Activated naive CD4-positive, alpha-beta T cell treated with anti-CD3 and anti-CD28 coated beads for 36 hours (primary cell): ENCODE measurements around the gene DDX42. TPM values are rescaled to one million over a fixed set of nuclear protein-coding genes. Genes with fewer than 3 reads are reported as not detected.

Source experiments
- CTCF ChIA-PET: fragments of 350-600 bp; sonication (Branson Sonifier 250); formaldehyde crosslinking; loops from one replicate; lab custom pipeline; 2021; ENCODE audit warnings: antibody characterized with exemption; lab: Charles Lee
- DNase-seq: peaks from one replicate; pipeline ENCODE4 v3.0.0-alpha.2; 2020
- H3K27ac Mint-ChIP-seq: one replicate; pipeline ENCODE4 v1.8.0; 2021; ENCODE audit warnings: mild to moderate bottlenecking, mixed read lengths
- H3K27me3 Mint-ChIP-seq: one replicate; pipeline ENCODE4 v1.8.0; 2021; ENCODE audit warnings: low read depth, mixed read lengths
- H3K36me3 Mint-ChIP-seq: one replicate; pipeline ENCODE4 v1.8.0; 2021; ENCODE audit warnings: low read depth, mixed read lengths
- H3K4me1 Mint-ChIP-seq: one replicate; pipeline ENCODE4 v1.8.0; 2021; ENCODE audit warnings: low read depth, mixed read lengths
- H3K4me3 Mint-ChIP-seq: one replicate; pipeline ENCODE4 v1.8.0; 2021; ENCODE audit warnings: mild to moderate bottlenecking, moderate library complexity, mixed read lengths
- H3K9me3 Mint-ChIP-seq: one replicate; pipeline ENCODE4 v1.8.0; 2021; ENCODE audit warnings: mixed read lengths
- intact Hi-C: fragments of 100-400 bp; cut with micrococcal nuclease; formaldehyde crosslinking; loops from one replicate; pipeline ENCODE4 v1.15.1; 2023
- total RNA-seq, 2 experiments: library from RNA; stranded (reverse); gene quantifications; one replicate each; pipeline ENCODE4 v1.2.3, GENCODE V29; 2021

Gene DDX42
- total RNA-seq, 2 experiments from 2014 or later, result 91.7 to 92.9 TPM

DNA sequence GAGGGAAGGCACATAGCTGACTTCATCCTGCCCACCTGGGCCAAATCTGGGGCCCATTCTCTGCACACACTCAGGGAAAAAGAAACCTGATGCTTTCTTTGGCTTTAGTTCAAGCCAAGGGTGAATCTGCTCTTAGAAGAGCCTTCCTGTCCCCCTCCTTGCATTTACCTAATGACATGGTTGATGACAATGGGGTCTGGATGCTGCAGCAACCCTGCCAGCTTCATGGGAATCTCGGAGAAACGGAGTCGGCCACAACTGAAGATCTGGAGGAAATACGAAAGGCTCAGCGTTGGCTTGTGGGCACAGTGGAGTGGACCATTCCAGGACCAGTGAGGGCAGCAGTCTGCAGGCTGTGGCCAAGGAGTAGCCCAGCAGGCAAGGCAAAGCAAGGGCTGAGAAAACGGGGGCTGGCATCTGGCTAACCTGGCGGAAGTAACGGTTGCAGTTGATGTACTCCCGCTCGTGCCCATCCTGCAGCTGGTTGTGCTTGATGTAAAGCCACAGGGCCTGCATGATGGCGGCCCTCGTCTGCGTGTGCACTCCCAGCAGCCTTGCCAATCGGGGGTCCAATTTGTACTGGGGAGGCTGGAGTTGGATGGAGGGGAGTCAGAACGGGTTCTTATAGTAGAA lies 59.9 kb downstream of the DDX42 start:
- Mint-ChIP-seq H3K4me1 (peaks cover 55% of the 10 kb centered on the region), H3K36me3 (peaks cover 46% of the 10 kb centered on the region), H3K27me3 (no peaks in the 10 kb centered on the region), H3K27ac (peak overlapping the region; percentile 70), H3K9me3 (no peaks in the 10 kb centered on the region), H3K4me3 (no peak overlapping the region)
- CTCF ChIA-PET, result interaction anchor here (0.5 to 1.9 kb wide), 10 partner anchors 8 to 655 kb away, joined by 3 to 14 read pairs (median 4); partner anchors contain the start of gene DDX42
- DNase-seq, result no peak
- intact Hi-C loops, result no loop called here

DNA sequence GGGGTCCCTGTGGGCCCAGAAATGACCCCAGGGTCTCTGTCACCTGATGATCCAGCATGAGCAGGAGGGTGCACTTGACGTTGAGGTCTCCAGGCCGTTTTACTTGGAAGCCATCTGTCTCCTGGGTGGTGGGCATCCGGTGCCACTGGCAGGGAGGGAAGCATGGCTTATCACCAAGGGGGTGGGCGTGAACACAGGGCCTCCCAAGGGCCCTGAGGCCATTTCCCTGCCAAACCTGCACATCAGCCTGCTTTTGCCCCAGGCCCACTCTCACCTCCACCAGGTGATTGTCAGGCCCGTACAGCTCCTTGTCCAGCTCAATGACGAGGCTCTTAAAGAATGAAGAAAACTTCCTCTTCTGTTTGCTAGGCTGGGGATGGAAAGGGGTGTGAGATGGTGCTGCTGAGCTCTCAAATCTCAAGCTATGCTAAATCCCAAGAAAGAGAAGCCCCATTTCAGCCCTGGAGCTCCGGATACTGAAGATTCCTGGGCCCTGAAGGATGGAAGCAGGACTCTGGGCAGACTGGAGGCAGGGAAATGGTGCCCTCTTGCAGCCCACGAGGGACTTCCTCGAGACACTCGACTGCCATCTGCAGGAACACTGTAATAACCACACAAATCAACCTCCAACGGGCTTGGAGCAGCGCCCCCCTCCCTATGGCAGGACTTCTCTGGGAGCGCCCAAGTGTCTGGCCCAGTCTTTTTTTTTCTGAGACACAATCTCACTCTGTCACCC lies 60.6 kb downstream of the DDX42 start:
- intact Hi-C loops, result loop anchor here (1.0 kb wide), 3 partner anchors 7 to 409 kb away; partner anchors contain the start of genes FTSJ3 and PSMC5
- H3K4me1 Mint-ChIP-seq, result peaks cover 55% of the 10 kb centered on the region
- H3K9me3 Mint-ChIP-seq, result no peaks in the 10 kb centered on the region
- peaks cover 39% of the 10 kb centered on the region for H3K36me3 Mint-ChIP-seq
- H3K27me3 Mint-ChIP-seq, result no peaks in the 10 kb centered on the region
- CTCF ChIA-PET, result interaction anchor here (0.6 to 1.7 kb wide), 13 partner anchors 9 to 654 kb away, joined by 3 to 14 read pairs (median 3); partner anchors contain the start of gene DDX42
- peak; percentile 82 for DNase-seq
- H3K4me3 Mint-ChIP-seq, result no peak overlapping the region
- peak overlapping the region; percentile 77 for H3K27ac Mint-ChIP-seq

DNA sequence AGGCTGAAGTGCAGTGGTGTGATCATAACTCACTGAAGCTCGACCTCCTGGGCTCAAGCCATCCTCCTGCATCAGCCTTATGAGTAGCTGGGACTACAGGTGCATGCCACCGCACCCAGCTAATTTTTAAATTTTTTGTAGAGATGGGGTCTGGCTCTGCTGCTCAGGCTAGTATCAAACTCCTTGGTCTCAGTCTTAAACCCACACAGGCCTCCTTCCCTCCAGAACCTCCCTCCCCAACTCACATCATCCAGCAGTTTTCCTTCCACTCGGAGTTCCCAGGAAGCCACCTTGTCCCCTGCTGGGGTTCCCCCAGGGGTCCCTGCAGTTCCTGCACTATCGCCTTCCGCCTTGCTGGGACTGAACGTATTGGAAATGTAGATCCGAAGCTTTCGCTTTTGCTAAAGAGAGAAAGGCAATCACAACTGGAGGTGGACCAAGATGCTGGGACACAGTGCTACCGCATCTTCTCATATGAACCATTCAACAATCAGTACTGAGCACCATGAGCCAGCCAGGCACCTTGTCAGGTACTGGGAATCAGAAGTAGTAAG lies 61.3 kb downstream of the DDX42 start:
- no peak for DNase-seq
- Mint-ChIP-seq H3K4me3 (no peak overlapping the region), H3K9me3 (no peaks in the 10 kb centered on the region), H3K4me1 (peaks cover 49% of the 10 kb centered on the region), H3K27me3 (no peaks in the 10 kb centered on the region), H3K27ac (peak overlapping the region; percentile 77), H3K36me3 (peaks cover 33% of the 10 kb centered on the region)
- intact Hi-C loops, result loop anchor here (1.0 kb wide), 3 partner anchors 8 to 410 kb away; partner anchors contain the start of genes FTSJ3 and PSMC5
- CTCF ChIA-PET, result interaction anchor here (0.5 to 1.7 kb wide), 11 partner anchors 9 to 410 kb away, joined by 3 to 14 read pairs (median 3); partner anchors contain the start of gene DDX42

DNA sequence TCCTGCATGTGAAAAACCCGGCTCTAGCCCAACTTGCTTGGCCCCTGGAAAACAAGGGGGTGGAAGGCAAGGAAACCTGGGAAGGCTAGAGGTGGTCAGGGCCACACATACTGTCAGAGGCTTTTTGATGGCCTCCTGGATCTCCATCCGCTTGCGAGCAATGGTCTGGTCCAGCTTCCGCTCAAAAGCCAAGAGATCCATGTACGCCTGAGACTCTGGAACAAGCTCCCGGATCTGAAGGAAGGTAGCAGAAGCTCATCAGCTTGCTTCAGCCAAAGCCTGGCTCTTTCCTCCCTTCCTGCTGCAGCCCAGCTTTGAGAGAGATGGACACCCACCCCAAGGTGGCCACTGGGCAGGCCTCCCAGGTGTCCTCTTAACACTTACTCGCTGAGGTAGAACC lies 62.8 kb downstream of the DDX42 start:
- no peak overlapping the region for H3K27ac Mint-ChIP-seq
- CTCF ChIA-PET, result interaction anchor here (3.2 to 4.5 kb wide), 2 partner anchors 8 to 11 kb away, joined by 13 to 29 read pairs; no protein-coding TSS in a partner anchor
- H3K4me3 Mint-ChIP-seq, result no peak overlapping the region
- no peak for DNase-seq
- intact Hi-C loops, result no loop called here
- H3K36me3 Mint-ChIP-seq, result peaks cover 22% of the 10 kb centered on the region
- no peaks in the 10 kb centered on the region for H3K9me3 Mint-ChIP-seq
- H3K27me3 Mint-ChIP-seq, result no peaks in the 10 kb centered on the region
- peaks cover 46% of the 10 kb centered on the region for H3K4me1 Mint-ChIP-seq

DNA sequence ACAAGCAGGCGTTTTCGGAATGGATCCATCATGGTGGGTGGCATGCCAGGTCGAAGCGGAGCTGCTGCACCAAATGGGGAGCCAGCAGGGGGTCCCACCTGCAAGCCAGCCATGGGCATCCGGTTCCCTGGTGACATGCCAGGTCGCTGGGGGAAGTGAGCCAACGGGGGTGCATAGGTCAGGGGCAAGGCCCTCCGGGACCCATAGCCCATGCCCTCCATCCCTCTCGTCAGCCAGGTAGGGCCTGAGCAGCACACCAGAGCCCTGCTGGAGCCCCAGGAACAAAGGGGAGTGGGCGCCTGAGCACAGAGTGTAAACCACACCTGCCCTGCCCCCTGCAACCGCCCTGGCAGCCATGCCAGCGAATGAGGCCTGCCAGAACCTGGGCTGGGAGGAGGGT lies 63.5 kb downstream of the DDX42 start:
- H3K27me3 Mint-ChIP-seq, result no peaks in the 10 kb centered on the region
- peaks cover 16% of the 10 kb centered on the region for H3K36me3 Mint-ChIP-seq
- H3K4me1 Mint-ChIP-seq, result peaks cover 39% of the 10 kb centered on the region
- CTCF ChIA-PET, result interaction anchor here (3.2 to 4.5 kb wide), 2 partner anchors 8 to 11 kb away, joined by 13 to 29 read pairs; no protein-coding TSS in a partner anchor
- H3K27ac Mint-ChIP-seq, result no peak overlapping the region
- H3K4me3 Mint-ChIP-seq, result no peak overlapping the region
- intact Hi-C loops, result no loop called here
- H3K9me3 Mint-ChIP-seq, result no peaks in the 10 kb centered on the region
- DNase-seq, result no peak

DNA sequence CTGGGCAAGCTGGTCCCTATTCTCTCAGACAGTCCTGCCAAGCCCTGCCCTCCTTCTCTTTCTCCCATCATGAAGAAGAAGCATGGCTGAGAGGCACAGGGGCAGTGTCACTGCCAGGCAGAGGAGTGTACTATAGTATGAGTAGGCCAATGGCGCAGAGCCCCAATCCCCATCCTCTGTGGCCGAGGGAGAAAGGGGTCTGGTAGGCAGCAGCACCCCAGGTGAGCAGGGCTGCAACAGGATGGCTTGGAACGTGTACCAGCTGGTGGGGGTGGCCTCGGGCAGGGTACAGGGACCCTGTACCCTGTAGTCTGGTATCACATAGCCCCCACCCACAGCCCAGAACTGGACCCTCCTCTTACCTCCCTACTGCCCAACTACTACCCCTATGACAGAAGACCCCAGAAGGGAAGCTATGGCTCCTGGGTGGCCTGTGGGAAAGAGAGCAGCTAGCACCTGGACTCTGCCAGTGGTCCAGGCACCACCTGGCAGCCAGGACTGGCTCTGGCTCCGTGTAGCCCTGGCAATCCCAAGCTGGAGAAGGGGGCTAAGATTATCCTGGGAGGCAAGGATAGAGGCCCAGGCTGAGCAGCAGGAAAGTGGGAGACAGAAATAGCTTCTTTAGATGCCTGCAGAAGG lies 64.1 kb downstream of the DDX42 start:
- Mint-ChIP-seq H3K27me3 (no peaks in the 10 kb centered on the region), H3K36me3 (peaks cover 16% of the 10 kb centered on the region), H3K4me1 (peaks cover 39% of the 10 kb centered on the region), H3K4me3 (no peak overlapping the region), H3K9me3 (no peaks in the 10 kb centered on the region), H3K27ac (peak overlapping the region; percentile 30)
- intact Hi-C loops, result no loop called here
- CTCF ChIA-PET, result interaction anchor here (0.7 to 4.5 kb wide), 3 partner anchors 9 to 12 kb away, joined by 3 to 29 read pairs (median 13); no protein-coding TSS in a partner anchor
- no peak for DNase-seq

DNA sequence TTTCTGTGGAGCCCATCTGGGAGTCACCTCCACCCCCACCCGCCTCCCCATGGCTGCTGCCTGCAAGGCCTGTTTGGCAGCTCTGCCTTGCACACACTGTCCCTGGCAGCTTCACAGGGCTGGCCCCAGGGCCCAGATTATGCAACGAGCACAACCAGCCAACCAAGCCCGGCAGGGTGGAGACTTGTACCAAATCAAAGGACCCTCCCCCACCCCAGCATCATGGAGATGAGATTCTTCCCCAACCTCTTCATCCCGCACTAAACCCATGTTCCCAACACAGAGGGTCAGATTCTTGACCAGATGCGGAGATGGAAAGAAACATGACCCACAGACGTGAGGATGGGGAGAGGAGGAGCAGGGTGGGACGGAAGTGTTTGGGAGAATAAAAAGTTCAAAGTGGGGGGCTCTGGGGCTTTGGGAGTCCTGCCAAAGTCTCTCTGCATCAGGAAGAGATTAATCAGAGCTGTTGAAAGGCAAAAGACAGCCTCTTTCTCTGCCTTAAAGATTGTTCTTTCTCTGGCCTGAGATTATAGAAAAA lies 64.7 kb downstream of the DDX42 start:
- Mint-ChIP-seq H3K27me3 (no peaks in the 10 kb centered on the region), H3K27ac (peak overlapping the region; percentile 46), H3K4me3 (no peak overlapping the region), H3K9me3 (no peaks in the 10 kb centered on the region), H3K4me1 (peaks cover 40% of the 10 kb centered on the region), H3K36me3 (peaks cover 12% of the 10 kb centered on the region)
- DNase-seq, result no peak
- CTCF ChIA-PET, result interaction anchor here (0.7 to 4.5 kb wide), 3 partner anchors 10 to 12 kb away, joined by 3 to 29 read pairs (median 13); no protein-coding TSS in a partner anchor
- intact Hi-C loops, result no loop called here

DNA sequence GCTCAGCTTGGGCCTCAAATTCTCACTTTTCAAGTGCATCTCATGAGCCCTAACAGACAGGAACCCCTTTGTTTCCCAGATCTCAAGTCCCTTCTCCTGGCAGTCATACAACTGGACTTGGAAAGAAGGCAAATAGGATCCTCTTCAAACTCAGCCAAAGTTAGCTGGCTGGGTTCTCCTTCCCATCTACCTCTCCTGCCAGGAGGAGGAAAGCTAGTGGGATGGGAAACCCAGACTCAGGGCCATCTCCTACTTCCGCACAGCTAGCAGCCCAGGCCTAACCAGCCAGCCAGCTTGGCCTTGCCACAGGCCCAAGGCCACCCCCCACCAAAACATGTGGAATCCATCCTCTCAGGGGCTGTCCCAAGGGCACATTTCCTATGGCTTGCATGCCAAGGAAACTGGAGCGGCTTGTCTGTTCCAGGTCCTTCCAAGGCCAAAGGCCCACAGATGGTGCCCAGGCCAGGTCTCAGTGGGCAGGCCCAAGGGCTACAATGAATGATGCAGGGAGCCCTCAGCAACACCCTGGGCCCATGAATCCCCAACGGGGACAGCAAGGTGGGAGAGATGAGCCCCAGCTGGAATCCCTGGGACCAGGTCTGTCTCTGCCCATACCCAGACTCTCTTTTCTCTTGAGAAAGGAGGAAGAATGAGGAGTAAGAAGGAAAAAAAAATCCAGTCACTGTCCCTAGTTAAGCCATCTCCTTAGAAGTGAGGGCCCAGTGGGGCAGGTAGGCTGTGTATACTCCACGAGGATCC lies 66.8 kb downstream of the DDX42 start:
- peak overlapping the region; percentile 90 for H3K27ac Mint-ChIP-seq
- no peaks in the 10 kb centered on the region for H3K27me3 Mint-ChIP-seq
- peaks cover 32% of the 10 kb centered on the region for H3K4me1 Mint-ChIP-seq
- no peak for DNase-seq
- peak overlapping the region; percentile 94 for H3K4me3 Mint-ChIP-seq
- peaks cover 3% of the 10 kb centered on the region for H3K36me3 Mint-ChIP-seq
- CTCF ChIA-PET, result interaction anchor here (0.9 to 4.5 kb wide), 4 partner anchors 8 to 229 kb away, joined by 3 to 29 read pairs (median 4); no protein-coding TSS in a partner anchor
- H3K9me3 Mint-ChIP-seq, result no peaks in the 10 kb centered on the region
- intact Hi-C loops, result no loop called here

DNA sequence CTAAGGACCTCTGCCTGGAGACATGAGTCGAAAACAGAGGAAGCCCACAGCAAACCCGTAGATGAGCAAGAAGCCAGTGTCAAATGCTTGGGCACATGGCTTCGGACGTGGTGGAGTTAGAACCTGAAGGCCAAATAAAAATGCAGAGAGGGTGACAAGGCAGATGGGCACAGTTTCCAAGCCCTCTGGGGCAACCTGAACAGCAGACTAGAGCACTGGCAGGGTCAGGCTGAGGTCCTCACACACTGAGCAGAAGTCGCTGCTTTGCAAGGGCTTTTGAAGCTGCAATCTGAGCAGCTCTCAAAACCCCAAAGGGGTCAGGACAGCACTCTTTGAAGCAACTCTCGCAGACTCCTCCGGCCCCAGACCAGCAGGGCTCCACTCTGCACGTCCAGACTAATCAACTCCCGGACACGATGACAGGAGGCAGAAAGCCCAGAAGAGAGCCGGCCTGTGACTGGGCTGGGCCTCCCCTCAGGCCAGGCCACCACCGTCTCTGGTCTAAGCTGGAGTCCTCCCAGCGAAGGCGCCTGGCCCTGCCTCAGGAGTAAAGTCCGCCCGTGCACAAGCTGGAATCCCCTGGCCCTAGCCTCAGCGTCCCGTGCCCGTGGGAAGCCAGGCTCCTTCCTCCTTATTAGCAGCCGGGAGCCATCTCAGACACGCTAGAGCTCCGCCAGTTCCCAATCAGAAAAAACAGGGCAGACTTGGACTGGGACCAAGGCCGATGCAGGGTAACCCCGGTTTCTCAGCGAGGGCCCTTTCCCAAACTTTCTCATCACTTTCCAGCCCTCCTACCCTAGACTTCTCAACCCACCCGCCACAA lies 67.6 kb downstream of the DDX42 start:
- peaks cover 3% of the 10 kb centered on the region for H3K36me3 Mint-ChIP-seq
- DNase-seq, result peak; percentile 41
- peaks cover 32% of the 10 kb centered on the region for H3K4me1 Mint-ChIP-seq
- CTCF ChIA-PET, result interaction anchor here (1.1 kb wide), 1 partner anchor 9 kb away, joined by 5 read pairs; no protein-coding TSS in a partner anchor
- no peaks in the 10 kb centered on the region for H3K27me3 Mint-ChIP-seq
- peak overlapping the region; percentile 90 for H3K27ac Mint-ChIP-seq
- peak overlapping the region; percentile 94 for H3K4me3 Mint-ChIP-seq
- intact Hi-C loops, result loop anchor here (2.0 kb wide), 2 partner anchors 289 to 303 kb away; partner anchors contain the start of gene ERN1
- H3K9me3 Mint-ChIP-seq, result no peaks in the 10 kb centered on the region

DNA sequence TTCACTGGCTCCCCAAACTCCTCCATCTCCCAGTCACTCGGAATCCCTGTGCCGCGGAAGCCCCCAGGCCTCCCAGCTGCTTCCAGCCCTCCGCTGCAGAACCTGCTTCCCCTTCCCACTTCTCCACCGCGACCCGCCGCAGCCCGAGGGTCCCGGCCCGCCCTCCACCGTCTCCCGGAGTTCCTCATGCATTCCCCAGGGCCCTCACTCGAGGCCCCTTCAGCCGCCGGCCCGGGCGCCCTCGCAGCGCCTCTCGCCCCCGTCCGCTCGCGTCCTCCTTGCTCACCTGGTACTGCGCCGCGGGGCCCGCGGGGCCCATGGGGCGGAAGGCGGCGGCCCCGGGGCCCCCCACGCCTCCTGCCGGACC lies 68.2 kb downstream of the DDX42 start:
- CTCF ChIA-PET, result interaction anchor here (1.1 kb wide), 1 partner anchor 9 kb away, joined by 5 read pairs; no protein-coding TSS in a partner anchor
- intact Hi-C loops, result loop anchor here (2.0 kb wide), 2 partner anchors 289 to 303 kb away; partner anchors contain the start of gene ERN1
- Mint-ChIP-seq H3K9me3 (no peaks in the 10 kb centered on the region), H3K27ac (peak overlapping the region; percentile 90), H3K36me3 (peaks cover 3% of the 10 kb centered on the region), H3K4me3 (peak overlapping the region; percentile 94), H3K4me1 (peaks cover 37% of the 10 kb centered on the region), H3K27me3 (no peaks in the 10 kb centered on the region)
- peak; percentile 39 for DNase-seq
